ENCODE results near the gene TMEM98.
"Not testable (repeated sequence)": the region's sequence is repeated elsewhere in the genome, so short reads cannot be mapped to it uniquely, and the experiment has no call there.

The TMEM98 gene, protein sequence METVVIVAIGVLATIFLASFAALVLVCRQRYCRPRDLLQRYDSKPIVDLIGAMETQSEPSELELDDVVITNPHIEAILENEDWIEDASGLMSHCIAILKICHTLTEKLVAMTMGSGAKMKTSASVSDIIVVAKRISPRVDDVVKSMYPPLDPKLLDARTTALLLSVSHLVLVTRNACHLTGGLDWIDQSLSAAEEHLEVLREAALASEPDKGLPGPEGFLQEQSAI

DNA sequence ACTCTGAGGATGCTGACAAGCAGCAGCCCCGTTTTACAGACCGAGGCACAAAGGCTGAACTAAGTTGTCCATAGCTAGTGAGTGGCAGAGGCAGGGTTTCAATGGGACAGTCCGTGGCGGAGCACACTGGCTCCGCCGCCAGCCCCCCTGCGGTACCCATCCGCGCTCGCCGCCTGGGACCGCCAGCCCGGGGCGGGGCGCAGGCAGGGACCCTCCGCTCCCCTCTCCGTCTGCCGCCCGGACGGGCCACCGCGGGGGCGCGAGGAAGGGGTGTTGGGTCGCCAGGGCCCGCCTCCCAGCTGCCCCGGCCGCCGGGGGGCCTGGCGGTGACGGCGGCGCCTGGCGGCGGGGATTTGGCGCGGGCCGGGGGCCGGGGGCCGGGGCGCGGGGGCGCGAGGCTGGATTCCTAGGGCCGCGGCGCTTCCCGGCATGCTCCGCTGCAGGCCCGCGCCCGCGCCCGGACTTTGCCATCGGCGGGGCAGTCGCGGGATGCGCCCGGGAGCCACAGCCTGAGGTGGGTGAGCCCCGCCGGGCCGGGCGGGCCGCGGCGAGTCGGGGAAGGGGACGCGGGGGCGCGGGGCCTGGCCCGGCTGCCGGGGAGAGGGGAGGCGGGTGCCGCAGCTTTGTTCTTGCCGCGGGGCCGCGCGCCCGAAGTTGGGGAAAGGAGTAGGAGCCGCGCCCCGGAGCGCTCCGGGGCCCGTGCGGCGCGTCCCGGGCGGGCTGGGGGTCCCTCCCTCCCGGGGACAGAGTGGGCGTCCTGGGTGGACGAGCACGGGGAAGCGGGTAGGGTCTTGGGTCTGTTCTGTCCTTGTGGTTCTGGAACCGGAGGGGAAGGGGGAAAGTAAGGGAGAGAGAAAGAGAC is at the start of gene TMEM98:
TMEM98 (plus strand) TSS at position 430 of the 862 bp plus-strand sequence. CDS start 3,376 bp downstream, outside the sequence.
- no peak for DNase-seq

DNA sequence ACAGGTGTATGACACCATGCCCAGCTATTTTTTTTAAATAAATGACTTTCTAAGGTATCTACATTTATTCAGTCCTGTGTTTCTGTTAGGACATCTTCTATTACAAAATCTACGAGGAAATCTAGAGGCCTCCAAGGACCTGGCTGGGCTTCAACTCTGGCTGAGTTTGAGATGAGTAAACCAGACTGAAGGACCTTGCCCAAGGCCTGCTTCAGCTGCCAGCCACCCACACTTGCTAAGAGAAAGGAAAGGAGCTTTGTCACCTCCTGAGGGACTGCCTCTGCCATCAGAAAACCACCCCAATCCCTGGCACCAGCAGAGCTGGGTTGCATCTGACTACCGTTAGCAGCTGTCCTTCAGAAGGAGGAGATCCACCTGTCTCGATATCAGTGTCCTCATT is 49.7 kb upstream of the TMEM98 start:
- DNase-seq = no peak

DNA sequence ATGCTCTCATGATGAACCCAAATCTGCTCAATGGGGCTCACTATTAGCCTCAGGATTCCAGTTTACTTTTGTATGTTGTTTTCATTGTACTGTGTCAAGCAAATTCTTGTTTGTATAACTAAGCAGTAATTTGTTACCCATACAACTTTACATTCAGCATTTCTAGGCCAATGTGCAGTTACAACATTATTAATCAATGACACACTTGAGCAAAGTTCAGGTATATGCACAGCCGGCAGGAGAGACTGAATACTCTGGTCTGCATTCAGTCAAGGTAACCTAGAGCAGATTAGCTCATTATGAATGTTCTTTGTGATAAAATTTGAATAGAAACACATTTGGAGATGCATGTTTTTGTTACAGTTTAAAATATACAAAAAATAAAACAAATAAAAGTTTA is 48.8 kb upstream of the TMEM98 start:
- no peak for DNase-seq

DNA sequence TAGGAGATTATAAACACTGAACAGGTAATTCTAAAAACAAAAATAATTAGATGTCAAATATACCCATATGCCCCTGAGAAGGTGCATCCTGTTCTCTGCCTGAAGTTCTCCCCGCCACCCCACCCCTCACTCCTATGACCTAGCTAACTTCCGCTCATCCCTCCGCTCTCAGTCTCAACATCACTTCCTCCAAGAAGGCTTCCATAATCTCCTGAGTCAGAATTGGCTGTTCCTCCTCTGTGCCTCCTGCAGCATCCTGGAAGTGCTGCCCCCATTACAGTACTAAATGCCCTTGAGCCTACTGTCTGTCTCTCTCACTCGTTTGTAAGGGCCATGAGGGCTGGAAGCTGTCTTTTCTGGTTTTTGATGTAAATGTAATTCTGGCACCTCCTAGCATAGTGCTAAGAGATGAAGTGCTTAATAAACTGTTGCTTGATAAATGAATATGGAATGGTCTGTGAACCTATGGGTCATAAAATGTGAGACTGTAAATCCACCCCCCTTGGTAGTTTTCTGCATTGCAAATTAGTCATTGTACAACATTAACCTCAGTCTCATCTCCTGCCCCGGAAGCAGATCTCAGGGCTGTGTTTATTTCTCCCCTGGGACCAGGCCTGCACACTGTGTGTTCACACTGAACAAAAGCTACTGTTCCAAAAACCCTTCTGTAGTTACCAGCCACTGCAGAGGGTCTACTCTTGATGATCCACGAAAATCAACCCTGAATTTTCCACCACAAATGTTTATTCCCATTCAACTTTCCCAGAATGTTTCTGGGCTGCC is 47.1 kb upstream of the TMEM98 start:
- DNase-seq = no peak

DNA sequence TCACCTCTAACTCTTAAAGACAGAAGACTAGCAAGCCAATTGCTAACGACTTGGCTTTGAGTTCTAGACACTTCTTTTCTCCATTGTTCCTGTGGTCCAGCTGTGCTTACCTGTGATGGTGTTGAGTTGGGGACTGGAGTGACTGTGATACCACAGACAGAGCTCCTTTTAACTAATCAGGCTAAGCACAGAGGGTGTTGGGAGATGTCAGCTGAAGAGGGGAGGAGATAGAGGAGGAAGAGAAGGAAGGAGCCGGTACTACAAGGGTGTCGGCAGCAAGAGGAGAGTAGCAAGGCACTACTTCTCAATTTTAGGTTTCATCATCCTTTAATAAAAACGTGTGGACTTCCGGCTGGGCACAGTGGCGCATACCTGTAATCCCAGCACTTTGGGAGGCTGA is 45.9 kb upstream of the TMEM98 start:
- DNase-seq = no peak

DNA sequence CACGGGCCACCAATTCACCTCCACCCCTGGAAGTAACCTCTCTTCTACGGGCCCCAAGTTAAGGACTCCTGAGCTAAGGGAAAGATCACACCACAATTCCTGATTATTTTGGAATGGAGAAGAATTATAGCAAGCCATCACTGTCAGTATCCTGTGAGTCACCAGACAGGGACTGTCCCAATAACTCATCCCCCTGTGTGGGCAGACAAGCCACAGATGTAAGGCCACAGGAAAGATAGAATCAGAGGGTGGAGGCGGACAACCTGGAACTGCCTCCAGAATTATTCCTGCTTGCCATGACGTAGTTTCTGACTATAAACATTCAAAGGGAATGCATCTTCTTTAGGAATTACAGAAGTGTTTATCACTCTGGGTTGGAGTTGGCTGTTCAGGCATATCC is 45.2 kb upstream of the TMEM98 start:
- no peak for DNase-seq

DNA sequence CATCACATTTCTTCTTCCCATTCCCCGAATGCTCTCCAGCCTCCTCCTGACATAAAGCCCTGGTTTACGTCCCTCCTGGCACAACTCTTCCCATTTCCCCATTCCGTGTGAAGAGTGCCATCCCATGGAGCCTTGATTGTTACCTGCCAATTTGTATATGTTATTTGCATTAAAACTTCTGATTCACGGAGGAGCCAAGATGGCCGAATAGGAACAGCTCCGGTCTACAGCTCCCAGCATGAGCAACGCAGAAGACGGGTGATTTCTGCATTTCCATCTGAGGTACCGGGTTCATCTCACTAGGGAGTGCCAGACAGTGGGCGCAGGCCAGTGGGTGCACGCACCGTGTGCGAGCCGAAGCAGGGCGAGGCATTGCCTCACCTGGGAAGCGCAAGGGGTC is 41.0 kb upstream of the TMEM98 start:
- DNase-seq = not testable (repeated sequence)

DNA sequence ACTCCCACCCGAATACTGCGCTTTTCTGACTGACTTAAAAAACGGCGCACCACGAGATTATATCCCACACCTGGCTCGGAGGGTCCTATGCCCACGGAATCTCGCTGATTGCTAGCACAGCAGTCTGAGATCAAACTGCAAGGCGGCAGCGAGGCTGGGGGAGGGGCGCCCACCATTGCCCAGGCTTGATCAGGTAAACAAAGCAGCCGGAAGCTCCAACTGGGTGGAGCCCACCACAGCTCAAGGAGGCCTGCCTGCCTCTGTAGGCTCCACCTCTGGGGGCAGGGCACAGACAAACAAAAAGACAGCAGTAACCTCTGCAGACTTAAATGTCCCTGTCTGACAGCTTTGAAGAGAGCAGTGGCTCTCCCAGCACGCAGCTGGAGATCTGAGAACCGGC is 40.5 kb upstream of the TMEM98 start:
- not testable (repeated sequence) for DNase-seq

DNA sequence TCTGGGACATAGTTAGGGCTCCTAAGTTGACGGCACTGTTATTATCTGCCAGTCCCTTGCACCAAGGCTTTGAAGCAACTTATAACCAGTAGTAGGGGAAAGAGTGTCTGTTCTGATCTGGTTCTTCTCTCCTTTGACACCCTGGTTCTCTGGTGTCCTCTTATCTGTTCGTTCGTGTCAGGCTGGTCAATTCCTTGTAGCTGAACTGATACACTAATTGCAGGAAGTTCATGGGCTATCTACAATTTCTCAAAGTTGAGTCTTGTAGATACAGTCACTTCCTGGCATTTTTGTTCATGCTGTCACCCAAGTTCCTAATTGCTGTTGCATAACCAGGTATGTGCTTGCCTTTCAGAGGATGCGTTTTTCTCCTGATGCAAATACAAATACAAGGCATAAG is 33.7 kb upstream of the TMEM98 start:
- DNase-seq = no peak

DNA sequence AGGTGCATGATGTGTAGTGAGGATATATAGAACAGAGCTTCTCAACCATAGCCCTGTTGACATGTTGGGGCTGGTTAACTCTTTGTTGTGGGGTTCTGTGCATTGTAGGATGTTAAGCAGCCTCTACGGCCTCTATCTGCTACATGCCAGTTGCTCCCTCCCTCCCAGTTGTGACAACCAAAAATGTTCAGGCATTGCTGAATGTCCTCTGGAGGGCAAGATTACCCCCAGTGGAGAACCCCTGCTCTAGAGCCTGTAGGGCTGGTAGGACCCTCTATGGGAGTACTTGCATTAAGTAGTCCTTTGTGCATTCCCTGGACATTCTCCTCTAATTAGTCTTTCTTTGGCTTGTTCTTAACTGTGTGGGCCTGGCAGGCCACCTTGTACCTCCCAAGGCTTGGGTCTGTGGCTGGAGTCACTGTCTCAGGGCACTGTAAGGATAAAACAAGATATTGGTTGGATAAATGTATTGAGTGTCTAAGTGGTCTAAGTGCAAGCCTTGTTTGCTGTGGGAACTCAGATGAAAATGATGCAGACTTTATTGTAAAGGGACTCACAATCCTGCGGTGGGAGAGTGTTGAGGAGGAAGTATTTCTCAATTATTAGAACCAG is 31.2 kb upstream of the TMEM98 start:
- no peak for DNase-seq

DNA sequence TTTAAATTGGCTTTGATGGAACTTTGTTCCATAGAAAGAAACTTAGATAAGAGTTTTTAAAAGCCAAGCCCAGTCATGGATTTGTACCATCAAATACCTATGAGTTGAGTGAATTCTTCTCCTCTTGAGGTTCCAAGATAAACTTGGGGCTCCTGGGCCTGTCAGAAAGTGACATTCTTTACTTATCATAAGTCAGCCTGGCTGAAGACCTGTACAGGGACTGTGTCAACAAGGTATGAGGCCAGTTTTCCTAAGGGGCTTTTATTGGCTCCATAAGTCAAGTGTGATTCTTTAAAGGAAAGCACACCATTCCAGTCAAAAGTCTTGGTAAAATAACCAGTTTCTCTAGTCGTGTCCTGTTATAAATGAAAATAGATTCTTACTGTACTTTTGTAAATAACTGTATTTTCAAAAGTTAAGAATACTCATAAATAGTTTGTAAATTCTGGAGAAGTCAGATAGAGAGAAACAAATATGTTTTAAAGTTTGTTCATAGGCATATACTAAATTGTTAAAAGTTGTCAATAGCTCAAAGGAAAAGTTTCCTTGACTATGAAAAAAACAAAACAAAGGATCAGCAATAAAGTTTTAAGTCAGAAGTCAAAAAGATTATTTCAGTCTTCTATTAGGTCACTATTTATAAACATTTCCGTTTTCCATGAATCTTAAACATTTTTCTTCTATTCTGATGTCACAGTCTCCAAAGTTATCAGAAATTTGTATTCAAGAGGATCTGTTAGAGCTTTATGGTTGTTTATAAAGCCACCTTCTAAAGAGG is 28.5 kb upstream of the TMEM98 start:
- no peak for DNase-seq

DNA sequence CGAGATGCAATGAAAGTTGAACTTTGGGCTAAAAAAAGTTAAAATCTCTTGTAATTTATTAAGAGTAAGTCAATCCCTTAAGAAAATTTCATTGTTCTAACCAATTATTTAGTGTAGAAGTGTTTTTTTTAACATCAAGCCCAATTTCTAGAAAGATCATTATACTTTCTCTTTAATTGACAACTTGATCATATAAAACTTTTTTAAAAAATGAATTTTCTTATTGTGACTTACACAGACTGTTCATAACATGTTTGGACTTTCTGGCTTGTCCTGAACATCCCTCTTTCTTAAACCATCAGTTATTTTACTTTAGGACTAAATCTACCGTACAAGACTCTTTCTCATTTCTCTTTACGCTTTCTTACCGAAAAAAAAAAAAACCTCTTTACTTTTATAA is 26.2 kb upstream of the TMEM98 start:
- DNase-seq = no peak

DNA sequence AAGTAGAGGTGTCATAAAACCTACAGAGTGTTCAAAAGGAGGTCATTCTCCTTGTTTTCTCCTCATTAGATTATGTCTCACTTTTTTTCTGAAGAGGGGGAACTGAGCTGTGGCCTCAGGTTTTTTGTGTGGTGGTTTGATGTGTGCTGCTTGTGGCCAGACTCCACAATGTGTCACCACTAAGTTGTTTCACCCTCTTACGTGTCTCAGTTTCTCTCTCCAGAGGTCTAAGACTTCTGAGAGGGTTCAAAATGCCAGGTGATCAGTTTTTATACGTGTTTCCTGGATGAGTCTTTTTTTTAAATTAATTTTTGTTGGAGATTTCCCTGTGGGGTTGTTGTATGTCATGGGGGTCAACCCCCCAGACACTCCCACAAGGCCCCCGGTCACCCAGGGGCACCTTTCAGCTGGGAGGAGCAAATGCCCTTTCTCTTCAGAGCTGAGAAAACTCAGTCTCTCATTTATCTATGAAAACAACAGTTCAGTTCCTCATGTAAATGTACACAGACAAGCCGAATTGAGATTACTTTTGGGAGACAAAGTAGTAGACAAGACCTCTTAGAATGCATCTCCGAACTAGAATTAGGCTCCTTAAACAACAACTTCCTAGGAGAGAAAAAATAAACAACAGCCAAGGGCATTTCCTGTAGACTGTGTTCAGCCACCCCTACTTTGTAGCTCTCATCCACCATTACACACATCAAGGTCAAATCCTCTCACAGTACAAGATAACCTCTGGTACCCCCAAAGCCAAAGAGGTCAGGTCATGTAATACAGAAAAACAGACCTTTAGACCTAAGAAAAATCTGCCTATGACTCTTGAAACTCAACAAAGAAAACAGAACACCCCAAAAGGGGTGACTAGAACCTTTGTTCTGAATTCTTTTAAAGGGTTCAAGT is 23.9 kb upstream of the TMEM98 start:
- no peak for DNase-seq

DNA sequence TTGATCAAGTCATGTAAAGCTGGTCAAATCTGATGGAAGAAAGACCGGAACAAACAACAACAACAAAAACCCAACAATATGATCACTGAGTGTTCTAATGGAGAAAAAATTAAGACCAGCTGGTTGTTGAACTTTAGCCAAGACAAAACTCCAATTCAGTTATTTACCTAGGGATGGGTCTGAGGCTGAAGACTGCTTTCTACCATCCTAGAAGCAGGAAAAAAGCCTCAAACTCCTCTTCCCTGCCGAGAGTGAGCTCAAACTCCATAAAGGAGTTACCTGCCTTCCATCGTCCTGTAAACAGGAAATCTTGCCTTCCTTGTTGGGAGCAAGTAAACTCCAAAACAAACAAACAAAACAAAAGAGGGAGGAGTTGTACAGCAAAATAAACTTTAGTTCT is 23.1 kb upstream of the TMEM98 start:
- no peak for DNase-seq

DNA sequence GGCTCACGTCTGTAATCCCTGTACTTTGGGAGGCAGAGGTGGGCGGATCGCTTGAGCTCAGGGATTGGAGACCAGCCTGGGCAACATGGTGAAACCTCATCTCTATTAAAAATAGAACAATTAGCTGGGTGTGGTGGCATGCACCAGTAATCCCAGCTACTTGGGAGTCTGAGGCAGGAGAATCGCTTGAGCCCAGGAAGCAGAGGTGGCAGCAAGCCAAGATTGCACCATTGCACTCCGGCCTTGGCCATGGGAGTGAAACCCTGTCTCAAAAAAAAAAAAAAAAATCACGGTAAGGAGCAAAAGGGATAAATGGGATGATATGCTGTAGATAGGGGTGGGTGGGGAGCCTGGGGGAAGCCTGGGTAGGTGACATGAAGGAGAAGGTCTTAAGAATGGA is 20.4 kb upstream of the TMEM98 start:
- no peak for DNase-seq

DNA sequence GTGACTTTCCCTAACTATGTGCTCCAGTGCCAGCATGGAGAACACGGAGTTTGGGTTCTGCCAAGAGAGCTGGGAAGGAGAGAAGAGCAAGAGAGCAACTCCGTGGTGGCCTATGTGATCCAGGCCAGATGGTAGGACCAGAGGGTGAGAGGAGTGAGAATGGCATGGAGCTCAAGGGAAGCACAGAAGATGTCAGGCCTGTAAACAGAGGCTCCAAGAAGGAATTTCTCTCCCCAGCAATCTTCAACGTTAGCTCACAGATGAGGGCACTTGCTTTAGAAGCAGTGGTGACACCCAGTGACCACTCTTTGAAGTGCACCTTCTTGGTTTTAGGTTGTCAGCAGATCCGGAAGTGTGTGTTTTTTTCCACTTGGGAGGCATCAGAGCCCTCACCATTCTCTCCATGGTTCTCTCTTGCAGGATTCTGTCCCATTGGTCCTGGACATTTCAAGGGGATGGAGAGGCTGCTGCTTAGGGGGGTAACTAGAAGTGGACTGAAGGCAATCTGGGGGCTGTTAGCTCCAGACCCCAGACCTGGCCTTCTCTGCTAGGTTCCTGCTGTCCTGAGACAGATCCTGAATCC is 18.1 kb upstream of the TMEM98 start:
- no peak for DNase-seq

DNA sequence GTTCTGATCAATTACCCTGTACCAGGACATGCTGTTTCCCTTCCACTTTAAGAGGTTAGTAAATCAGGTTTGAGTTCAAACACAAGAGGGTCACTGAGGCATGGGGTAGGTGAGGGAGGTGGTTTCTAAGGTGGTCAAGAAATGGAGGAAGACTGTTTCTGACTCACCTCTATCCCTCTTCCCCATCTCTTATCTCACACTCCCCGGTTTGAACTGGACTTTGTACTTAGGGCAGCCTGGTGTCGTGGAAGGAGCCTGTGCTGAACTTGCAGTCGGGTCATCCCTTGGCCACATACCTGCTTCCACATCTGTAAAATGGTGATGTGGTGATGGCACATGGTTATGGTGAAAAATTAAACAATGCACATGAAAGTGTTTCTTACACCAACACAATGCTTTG is 17.2 kb upstream of the TMEM98 start:
- no peak for DNase-seq

DNA sequence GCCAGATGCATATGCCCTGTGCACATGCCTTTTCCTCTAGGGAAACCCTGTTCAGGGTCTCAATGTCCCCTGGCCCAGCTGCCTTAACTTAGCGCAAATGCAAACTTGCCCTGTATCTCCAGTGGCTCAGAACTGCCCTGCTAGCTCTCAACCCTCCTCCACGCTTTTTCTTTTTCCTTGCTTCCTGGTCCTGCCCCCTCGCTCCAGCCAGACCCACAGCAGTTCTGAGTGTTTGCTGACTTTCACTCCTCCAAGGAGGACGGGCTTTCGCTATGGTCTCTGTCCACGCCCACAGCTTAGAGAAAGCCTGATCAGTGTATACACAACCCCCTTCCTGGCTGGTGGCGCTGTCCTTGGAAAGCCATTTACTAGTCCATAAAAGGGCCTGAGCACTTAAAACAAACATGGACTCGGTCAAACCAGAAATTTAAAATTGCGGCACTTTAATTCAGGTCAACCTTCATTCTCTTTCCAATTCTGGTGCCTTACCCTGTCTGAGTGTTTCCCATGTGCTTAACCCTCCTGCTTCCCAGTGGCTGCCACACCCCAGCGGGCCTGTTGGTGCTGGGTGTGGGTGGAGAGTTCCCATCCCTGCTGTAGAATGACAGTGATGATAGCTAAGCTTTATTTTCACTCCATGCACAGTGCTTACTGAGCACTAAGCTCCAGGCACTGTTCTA is 15.6 kb upstream of the TMEM98 start:
- no peak for DNase-seq

DNA sequence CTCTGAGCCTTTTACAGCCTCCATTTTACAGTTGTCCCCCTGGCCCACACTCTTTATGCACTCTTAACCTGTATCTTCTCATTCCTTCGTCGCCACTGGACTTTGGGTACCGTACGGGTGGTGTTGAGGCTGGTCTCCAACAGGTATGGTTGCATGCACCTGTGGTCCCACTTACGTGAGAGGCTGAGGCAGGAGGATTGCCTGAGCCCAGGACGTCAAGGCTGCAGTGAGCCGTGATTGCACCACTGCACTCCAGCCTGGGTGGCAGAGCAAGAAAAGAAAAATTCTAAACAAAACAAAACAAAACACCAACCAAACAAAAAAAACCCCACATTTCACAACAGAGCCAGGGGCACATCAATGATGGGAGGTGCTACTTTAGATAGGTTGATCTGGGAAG is 14.4 kb upstream of the TMEM98 start:
- no peak for DNase-seq

DNA sequence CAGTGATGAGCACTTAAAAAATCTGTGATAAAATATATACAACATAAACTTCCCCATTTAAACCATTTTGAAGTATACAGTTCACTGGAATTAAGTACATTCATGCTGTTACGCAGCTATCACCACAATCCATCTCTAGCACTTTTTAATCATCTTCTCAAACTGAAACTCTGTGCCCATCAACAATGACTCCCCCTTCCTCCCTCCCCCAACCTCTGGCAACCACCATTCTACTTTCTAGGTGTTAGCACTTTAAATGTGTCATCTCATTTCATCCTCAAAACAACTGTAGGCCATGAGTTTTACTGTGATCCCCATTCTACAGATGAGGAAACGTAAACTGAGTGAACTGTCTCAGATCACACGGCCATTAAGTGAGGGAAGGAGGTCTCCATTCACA is 13.8 kb upstream of the TMEM98 start:
- DNase-seq = no peak

All from NCI-H2081 treated with DMSO at 0.1 percent for 48 hours (cell line).